ENCODE data around the gene EPN3. TPM values are rescaled to one million over a fixed set of nuclear protein-coding genes. Genes with fewer than 3 reads are reported as not detected.

The EPN3 gene
- total RNA-seq, 1 experiment from 2014 or later, result 0.92 TPM

- Histone ChIP-seq H3K27me3 (ENCODE audit: control insufficient read depth, insufficient read depth, low read length) (no peaks in the 10 kb centered on the region; the same call in 1 of the 2 replicates), H3K4me3 (ENCODE audit: low read depth in 2 of 2, low read length in 2 of 2) (peak overlapping the region; percentile 76 to 90), H3K27ac (ENCODE audit: low read length) (peak overlapping the region; percentile 34; the same call in 1 of the 2 replicates), H3K36me3 (ENCODE audit: control insufficient read depth, insufficient read depth, low read length) (no peaks in the 10 kb centered on the region), H3K4me1 (ENCODE audit: control insufficient read depth, insufficient read depth, low read length) (peaks cover 27% of the 10 kb centered on the region), H3K9me3 (ENCODE audit: control insufficient read depth, insufficient read depth, low read depth, low read length) (no peaks in the 10 kb centered on the region)
- ATAC-seq (no peak), DNase-seq (ENCODE audit: low read depth, low spot score) (no peak)
- CTCF ChIA-PET, result interaction anchor here (0.6 to 1.4 kb wide), 3 partner anchors 65 to 146 kb away, joined by 3 to 5 read pairs (median 4); no protein-coding TSS in a partner anchor
- TF ChIP-seq POLR2AphosphoS5 (IDR thresholded peaks at IDR 0.05; ENCODE audit: low read depth, low read length) (no peak), TCF7L2 (IDR thresholded peaks at IDR 0.05; ENCODE audit: low read depth, low read length) (no peak), SIN3A (IDR thresholded peaks at IDR 0.05; ENCODE audit: borderline replicate concordance, insufficient read depth, low read depth, low read length) (no peak)
- TF ChIP-seq, protein P1, sequence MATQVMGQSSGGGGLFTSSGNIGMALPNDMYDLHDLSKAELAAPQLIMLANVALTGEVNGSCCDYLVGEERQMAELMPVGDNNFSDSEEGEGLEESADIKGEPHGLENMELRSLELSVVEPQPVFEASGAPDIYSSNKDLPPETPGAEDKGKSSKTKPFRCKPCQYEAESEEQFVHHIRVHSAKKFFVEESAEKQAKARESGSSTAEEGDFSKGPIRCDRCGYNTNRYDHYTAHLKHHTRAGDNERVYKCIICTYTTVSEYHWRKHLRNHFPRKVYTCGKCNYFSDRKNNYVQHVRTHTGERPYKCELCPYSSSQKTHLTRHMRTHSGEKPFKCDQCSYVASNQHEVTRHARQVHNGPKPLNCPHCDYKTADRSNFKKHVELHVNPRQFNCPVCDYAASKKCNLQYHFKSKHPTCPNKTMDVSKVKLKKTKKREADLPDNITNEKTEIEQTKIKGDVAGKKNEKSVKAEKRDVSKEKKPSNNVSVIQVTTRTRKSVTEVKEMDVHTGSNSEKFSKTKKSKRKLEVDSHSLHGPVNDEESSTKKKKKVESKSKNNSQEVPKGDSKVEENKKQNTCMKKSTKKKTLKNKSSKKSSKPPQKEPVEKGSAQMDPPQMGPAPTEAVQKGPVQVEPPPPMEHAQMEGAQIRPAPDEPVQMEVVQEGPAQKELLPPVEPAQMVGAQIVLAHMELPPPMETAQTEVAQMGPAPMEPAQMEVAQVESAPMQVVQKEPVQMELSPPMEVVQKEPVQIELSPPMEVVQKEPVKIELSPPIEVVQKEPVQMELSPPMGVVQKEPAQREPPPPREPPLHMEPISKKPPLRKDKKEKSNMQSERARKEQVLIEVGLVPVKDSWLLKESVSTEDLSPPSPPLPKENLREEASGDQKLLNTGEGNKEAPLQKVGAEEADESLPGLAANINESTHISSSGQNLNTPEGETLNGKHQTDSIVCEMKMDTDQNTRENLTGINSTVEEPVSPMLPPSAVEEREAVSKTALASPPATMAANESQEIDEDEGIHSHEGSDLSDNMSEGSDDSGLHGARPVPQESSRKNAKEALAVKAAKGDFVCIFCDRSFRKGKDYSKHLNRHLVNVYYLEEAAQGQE (IDR thresholded peaks at IDR 0.05; ENCODE audit: insufficient read depth in 1 of 2, low read depth in 2 of 2, low read length in 1 of 2), result no peak
- TF ChIP-seq, protein P2, sequence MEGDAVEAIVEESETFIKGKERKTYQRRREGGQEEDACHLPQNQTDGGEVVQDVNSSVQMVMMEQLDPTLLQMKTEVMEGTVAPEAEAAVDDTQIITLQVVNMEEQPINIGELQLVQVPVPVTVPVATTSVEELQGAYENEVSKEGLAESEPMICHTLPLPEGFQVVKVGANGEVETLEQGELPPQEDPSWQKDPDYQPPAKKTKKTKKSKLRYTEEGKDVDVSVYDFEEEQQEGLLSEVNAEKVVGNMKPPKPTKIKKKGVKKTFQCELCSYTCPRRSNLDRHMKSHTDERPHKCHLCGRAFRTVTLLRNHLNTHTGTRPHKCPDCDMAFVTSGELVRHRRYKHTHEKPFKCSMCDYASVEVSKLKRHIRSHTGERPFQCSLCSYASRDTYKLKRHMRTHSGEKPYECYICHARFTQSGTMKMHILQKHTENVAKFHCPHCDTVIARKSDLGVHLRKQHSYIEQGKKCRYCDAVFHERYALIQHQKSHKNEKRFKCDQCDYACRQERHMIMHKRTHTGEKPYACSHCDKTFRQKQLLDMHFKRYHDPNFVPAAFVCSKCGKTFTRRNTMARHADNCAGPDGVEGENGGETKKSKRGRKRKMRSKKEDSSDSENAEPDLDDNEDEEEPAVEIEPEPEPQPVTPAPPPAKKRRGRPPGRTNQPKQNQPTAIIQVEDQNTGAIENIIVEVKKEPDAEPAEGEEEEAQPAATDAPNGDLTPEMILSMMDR (IDR thresholded peaks at IDR 0.05), result no peak
- BruUV-seq (replicated peaks), result no TSS peak
- intact Hi-C loops (cut with micrococcal nuclease; ENCODE audit: unreplicated experiment) (no loop called here), in situ Hi-C loops (cut with HindIII; ENCODE audit: low pct_unique_long_range_greater_than_20kb, low sequenced_read_pairs) (no loop called here)
- POLR2A ChIA-PET, result interaction anchor here (0.5 to 0.7 kb wide), 5 partner anchors 11 to 93 kb away, joined by 3 to 4 read pairs (median 3); no protein-coding TSS in a partner anchor
Observed at GRCh38 chr17:50560931-50561745, 28.6 kb downstream of the EPN3 start.

DNA sequence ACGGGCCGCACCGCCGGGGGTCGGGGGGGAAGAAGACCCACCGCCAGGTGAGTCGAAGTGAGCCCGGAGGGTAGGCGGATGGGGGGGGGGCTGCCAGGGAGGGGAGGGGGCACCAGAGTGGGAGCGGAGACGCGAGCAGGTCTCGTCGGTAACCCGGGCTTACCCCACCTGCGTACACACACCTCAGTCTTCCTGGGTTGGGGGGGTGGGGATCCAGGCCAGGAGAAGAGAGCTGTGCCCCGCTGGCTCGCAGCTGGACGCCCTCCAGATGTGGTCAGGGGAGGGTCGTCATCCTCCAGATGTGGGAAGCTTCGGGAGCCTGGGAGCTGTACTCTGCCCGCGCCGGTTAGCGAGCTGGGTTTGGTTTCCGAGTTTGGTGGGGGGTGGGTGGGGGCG lies 29.2 kb downstream of the EPN3 start:
- no peak for ATAC-seq
- in situ Hi-C loops (cut with HindIII; ENCODE audit: low pct_unique_long_range_greater_than_20kb, low sequenced_read_pairs) (no loop called here), intact Hi-C loops (cut with micrococcal nuclease; ENCODE audit: unreplicated experiment) (no loop called here)
- Histone ChIP-seq H3K9me3 (ENCODE audit: control insufficient read depth, insufficient read depth, low read depth, low read length) (no peaks in the 10 kb centered on the region), H3K27me3 (ENCODE audit: control insufficient read depth, insufficient read depth, low read length) (no peaks in the 10 kb centered on the region; the same call in 1 of the 2 replicates), H3K36me3 (ENCODE audit: control insufficient read depth, insufficient read depth, low read length) (no peaks in the 10 kb centered on the region), H3K4me1 (ENCODE audit: control insufficient read depth, insufficient read depth, low read length) (peaks cover 27% of the 10 kb centered on the region), H3K4me3 (ENCODE audit: low read depth in 2 of 2, low read length in 2 of 2) (peak overlapping the region; percentile 34 to 76; a peak in 3 of 4 replicates), H3K27ac (ENCODE audit: low read length) (no peak overlapping the region)
- TF ChIP-seq SIN3A (IDR thresholded peaks at IDR 0.05; ENCODE audit: borderline replicate concordance, insufficient read depth, low read depth, low read length) (no peak), POLR2AphosphoS5 (IDR thresholded peaks at IDR 0.05; ENCODE audit: low read depth, low read length) (no peak), TCF7L2 (IDR thresholded peaks at IDR 0.05; ENCODE audit: low read depth, low read length) (no peak)
- TF ChIP-seq, protein P2 (IDR thresholded peaks at IDR 0.05), result no peak
- TF ChIP-seq, protein P1 (IDR thresholded peaks at IDR 0.05; ENCODE audit: insufficient read depth in 1 of 2, low read depth in 2 of 2, low read length in 1 of 2), result no peak
- POLR2A ChIA-PET, result interaction anchor here (0.6 kb wide), 1 partner anchor 59 kb away, joined by 3 read pairs; no protein-coding TSS in a partner anchor
- CTCF ChIA-PET, result interaction anchor here (0.6 to 1.7 kb wide), 7 partner anchors 38 to 155 kb away, joined by 3 to 7 read pairs (median 5); no protein-coding TSS in a partner anchor
- BruUV-seq (replicated peaks), result no TSS peak
- DNase-seq (ENCODE audit: low read depth, low spot score), result no peak

Measured in Panc1 (cell line).